Natural killer cell (primary cell): Measurements from ENCODE around the gene MDH2. TPM values are rescaled to one million over a fixed set of nuclear protein-coding genes. Genes with fewer than 3 reads are reported as not detected.

Source experiments
- ATAC-seq, 3 donors: fragments of 150-1000 bp in 2 of 3; fragments of 200-7000 bp in 1 of 3; cut with Tn5 transposase; 1 replicate in 1 of 3; 2 replicates in 2 of 3; pipeline ENCODE4 v1.10.0; 2021; ENCODE audit warnings: mild to moderate bottlenecking in 2 of 3, moderate library complexity in 2 of 3
- DNase-seq, 2 donors: peaks; one replicate each; pipeline versions ENCODE4 v3.0.0 to v3.0.0-alpha.2; 2013 to 2021; ENCODE audit warnings: mixed read lengths in 1 of 2
- H3K27ac ChIP-seq: one replicate; pipeline ENCODE4 v1.5.1; 2013; ENCODE audit warnings: mild to moderate bottlenecking, low read length
- H3K27me3 ChIP-seq: one replicate; pipeline ENCODE4 v1.6.1; 2013; ENCODE audit warnings: low read length; ENCODE audit not compliant: control insufficient read depth, insufficient read depth
- H3K36me3 ChIP-seq: one replicate; pipeline ENCODE4 v1.6.1; 2013; ENCODE audit warnings: low read length; ENCODE audit not compliant: control insufficient read depth, insufficient read depth
- H3K4me1 ChIP-seq: one replicate; pipeline ENCODE4 v1.6.1; 2013; ENCODE audit warnings: low read length; ENCODE audit not compliant: control insufficient read depth, insufficient read depth
- H3K4me3 ChIP-seq: one replicate; pipeline ENCODE4 v1.5.1; 2013; ENCODE audit warnings: low read length
- H3K9me3 ChIP-seq: one replicate; pipeline ENCODE4 v1.6.1; 2013; ENCODE audit warnings: low read length; ENCODE audit not compliant: control insufficient read depth, insufficient read depth
- H3K27ac Mint-ChIP-seq, 2 donors: one replicate each; pipeline ENCODE4 v1.8.0; 2022; ENCODE audit warnings: mild to moderate bottlenecking in 2 of 2, mixed read lengths in 2 of 2, moderate library complexity in 1 of 2
- H3K27me3 Mint-ChIP-seq, 2 donors: one replicate each; pipeline ENCODE4 v1.8.0; 2022; ENCODE audit warnings: low read depth in 2 of 2, mixed read lengths in 2 of 2
- H3K36me3 Mint-ChIP-seq: one replicate; pipeline ENCODE4 v1.8.0; 2022; ENCODE audit warnings: mixed read lengths
- H3K4me1 Mint-ChIP-seq, 2 donors: one replicate each; pipeline ENCODE4 v1.8.0; 2022; ENCODE audit warnings: mixed read lengths in 2 of 2
- H3K4me3 Mint-ChIP-seq: one replicate; pipeline ENCODE4 v1.8.0; 2022; ENCODE audit warnings: mild to moderate bottlenecking, moderate library complexity, mixed read lengths
- H3K9me3 Mint-ChIP-seq, 2 donors: one replicate each; pipeline ENCODE4 v1.8.0; 2022; ENCODE audit warnings: mixed read lengths in 2 of 2
- CTCF ChIP-seq: fragments of 200-600 bp; IDR thresholded peaks from one replicate; pipeline ENCODE4 v1.8.0; 2022; ENCODE audit warnings: antibody characterized with exemption
- WGBS: methylation state at CpG from one replicate; pipeline ENCODE4 v1.1.7; 2013; ENCODE audit warnings: missing lambda C conversion rate; ENCODE audit not compliant: insufficient coverage; 5-methylcytosine and 5-hydroxymethylcytosine counted together
- intact Hi-C: fragments of 100-400 bp; cut with micrococcal nuclease; formaldehyde crosslinking; loops from one replicate; pipeline ENCODE4 v1.14.2; 2022
- total RNA-seq, 4 donors: library from RNA; stranded (reverse); fragments of 120-200 nt in 1 of 4; gene quantifications; one replicate each; pipeline versions ENCODE4 v1.2.3 to v1.2.4, GENCODE V29; 2013 to 2022

Gene MDH2
- total RNA-seq, 3 donors from 2014 or later (not counting 1 experiment from before 2014, with no cell fraction given) = 75.9 to 95.0 (median 93.9) TPM

- H3K27me3 Mint-ChIP-seq = no peaks in the 10 kb centered on the region
- Histone ChIP-seq H3K4me3 (no peak overlapping the region), H3K36me3 (peaks cover 28% of the 10 kb centered on the region), H3K9me3 (no peaks in the 10 kb centered on the region), H3K27me3 (no peaks in the 10 kb centered on the region), H3K4me1 (no peaks in the 10 kb centered on the region), H3K27ac (no peak overlapping the region)
- no peak for TF ChIP-seq CTCF
- no peak overlapping the region for H3K27ac Mint-ChIP-seq
- ATAC-seq (peak in 1 of 3 donors; percentile 25), DNase-seq (peak in 1 of 2 donors; percentile 24)
- intact Hi-C loops = no loop called here
- H3K36me3 Mint-ChIP-seq = no peaks in the 10 kb centered on the region
- 62% methylated on average over 8 of the region's 8 CpGs for WGBS
- no peak overlapping the region for H3K4me3 Mint-ChIP-seq
- no peaks in the 10 kb centered on the region for H3K9me3 Mint-ChIP-seq
- no peaks in the 10 kb centered on the region for H3K4me1 Mint-ChIP-seq
Observed at GRCh38 chr7:76069238-76069638, 21.3 kb downstream of the MDH2 start.

GRCh38 chr7:76071316-76072242, 23.7 kb downstream of the MDH2 start:
- intact Hi-C loops = no loop called here
- no peak for TF ChIP-seq CTCF
- Histone ChIP-seq H3K36me3 (peaks cover 5% of the 10 kb centered on the region), H3K4me1 (no peaks in the 10 kb centered on the region), H3K27me3 (no peaks in the 10 kb centered on the region), H3K9me3 (no peaks in the 10 kb centered on the region), H3K27ac (no peak overlapping the region), H3K4me3 (no peak overlapping the region)
- H3K4me3 Mint-ChIP-seq = no peak overlapping the region
- no peaks in the 10 kb centered on the region for H3K9me3 Mint-ChIP-seq
- H3K36me3 Mint-ChIP-seq = no peaks in the 10 kb centered on the region
- DNase-seq = no peak
- WGBS = 96% methylated on average over 47 of the region's 47 CpGs
- H3K27ac Mint-ChIP-seq = no peak overlapping the region
- H3K4me1 Mint-ChIP-seq = no peaks in the 10 kb centered on the region
- ATAC-seq = no peak
- no peaks in the 10 kb centered on the region for H3K27me3 Mint-ChIP-seq

- no peak for TF ChIP-seq CTCF
- H3K9me3 Mint-ChIP-seq = no peaks in the 10 kb centered on the region
- H3K27ac ChIP-seq = no peak overlapping the region
- no peaks in the 10 kb centered on the region for H3K9me3 ChIP-seq
- no peak overlapping the region for H3K27ac Mint-ChIP-seq
- no peak overlapping the region for H3K4me3 Mint-ChIP-seq
- no peaks in the 10 kb centered on the region for H3K36me3 ChIP-seq
- no peak for ATAC-seq
- peaks cover 5 to 6% of the 10 kb centered on the region in 2 donors for H3K4me1 Mint-ChIP-seq
- no peaks in the 10 kb centered on the region for H3K4me1 ChIP-seq
- 95% methylated on average over 47 of the region's 47 CpGs for WGBS
- H3K4me3 ChIP-seq = no peak overlapping the region
- DNase-seq = no peak
- H3K27me3 ChIP-seq = no peaks in the 10 kb centered on the region
- intact Hi-C loops = no loop called here
- H3K36me3 Mint-ChIP-seq = no peaks in the 10 kb centered on the region
- H3K27me3 Mint-ChIP-seq = no peaks in the 10 kb centered on the region
Observed at GRCh38 chr7:76072243-76073148, 24.6 kb downstream of the MDH2 start.
